Ishikawa (cell line): ENCODE results near the gene ZNF768.

Experiments
- CREB1 ChIP-seq: IDR thresholded peaks from 2 replicates; pipeline ENCODE4 v1.6.1; 2012; ENCODE audit warnings: low read depth
- EP300 ChIP-seq: IDR thresholded peaks from 2 replicates; pipeline ENCODE4 v1.6.1; 2012; ENCODE audit warnings: borderline replicate concordance

DNA sequence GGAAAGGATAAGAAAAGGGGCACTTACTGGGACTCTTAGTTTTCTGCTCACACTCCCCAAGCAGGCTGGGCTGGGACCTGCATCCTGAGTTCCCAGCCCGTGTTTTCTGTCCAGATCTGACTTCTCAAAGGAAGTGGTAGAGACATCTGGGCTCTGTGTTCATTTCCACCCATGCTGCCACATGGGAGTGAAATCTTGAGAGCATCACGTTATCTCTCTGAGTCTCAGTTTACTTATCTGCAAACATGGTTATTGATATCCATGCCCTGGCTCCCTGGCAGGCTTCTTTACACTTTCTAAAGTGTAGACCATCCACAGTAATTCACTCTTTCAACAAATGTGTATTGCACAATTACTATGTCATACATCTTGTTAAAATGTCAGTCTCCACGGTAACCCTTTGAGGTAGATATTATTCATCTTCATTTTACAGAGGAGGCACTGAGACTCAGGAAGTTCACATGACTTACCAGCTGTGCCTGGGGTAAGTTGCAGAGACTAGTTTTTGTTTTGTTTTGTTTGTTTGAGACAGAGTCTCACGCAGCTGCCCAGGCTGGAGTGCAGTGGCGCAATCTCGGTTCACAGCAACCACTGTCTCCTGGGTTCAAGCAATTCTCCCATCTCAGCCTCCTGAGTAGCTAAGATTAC is 41.7 kb upstream of the ZNF768 start:
- TF ChIP-seq EP300 (no peak), CREB1 (no peak)
